BLaER1 (cell line): ENCODE results near the gene HCK.
"Not testable (repeated sequence)": the region's sequence is repeated elsewhere in the genome, so short reads cannot be mapped to it uniquely, and the experiment has no call there.

ENCODE experiments used
- H3K27ac ChIP-seq: shearing (Covaris generic); formaldehyde crosslinking; 2 replicates; pipeline ENCODE4 v1.8.1; 2022
- H3K27me3 ChIP-seq: shearing (Covaris generic); formaldehyde crosslinking; 2 replicates; pipeline ENCODE4 v1.8.1; 2022
- H3K36me3 ChIP-seq: shearing (Covaris generic); formaldehyde crosslinking; 2 replicates; pipeline ENCODE4 v1.8.1; 2022
- H3K4me1 ChIP-seq: shearing (Covaris generic); formaldehyde crosslinking; 2 replicates; pipeline ENCODE4 v1.8.1; 2022
- H3K4me2 ChIP-seq: shearing (Covaris generic); formaldehyde crosslinking; 2 replicates; pipeline ENCODE4 v1.8.1; 2022
- H3K4me3 ChIP-seq: shearing (Covaris generic); formaldehyde crosslinking; 2 replicates; pipeline ENCODE4 v1.8.1; 2022
- H3K9ac ChIP-seq: shearing (Covaris generic); formaldehyde crosslinking; 2 replicates; pipeline ENCODE4 v1.8.1; 2022
- H3K9me3 ChIP-seq: shearing (Covaris generic); formaldehyde crosslinking; 2 replicates; pipeline ENCODE4 v1.8.1; 2022
- H4K20me1 ChIP-seq: shearing (Covaris generic); formaldehyde crosslinking; 2 replicates; pipeline ENCODE4 v1.8.1; 2022
- Cebpa-rat ChIP-seq: shearing (Covaris generic); IDR thresholded peaks from 2 replicates; pipeline ENCODE4 v1.8.1; 2022

The HCK gene

GRCh38 chr20:32028647-32029372 is 23.2 kb upstream of the HCK start:
- no peaks in the 10 kb centered on the region for H3K9me3 ChIP-seq
- no peak overlapping the region for H3K27ac ChIP-seq
- H3K4me1 ChIP-seq = peaks cover 26% of the 10 kb centered on the region
- no peaks in the 10 kb centered on the region for H3K27me3 ChIP-seq
- H4K20me1 ChIP-seq = no peaks in the 10 kb centered on the region
- no peak overlapping the region for H3K9ac ChIP-seq
- no peak overlapping the region for H3K4me3 ChIP-seq
- no peak overlapping the region for H3K4me2 ChIP-seq
- TF ChIP-seq Cebpa-rat = no peak
- no peaks in the 10 kb centered on the region for H3K36me3 ChIP-seq

- Histone ChIP-seq H3K9ac (no peak overlapping the region), H4K20me1 (no peaks in the 10 kb centered on the region), H3K27ac (no peak overlapping the region), H3K27me3 (no peaks in the 10 kb centered on the region), H3K4me3 (no peak overlapping the region), H3K36me3 (no peaks in the 10 kb centered on the region), H3K4me2 (no peak overlapping the region), H3K9me3 (no peaks in the 10 kb centered on the region), H3K4me1 (peaks cover 30% of the 10 kb centered on the region)
- no peak for TF ChIP-seq Cebpa-rat
Measured at GRCh38 chr20:32029561-32029960, 22.5 kb upstream of the HCK start.

- H4K20me1 ChIP-seq = no peaks in the 10 kb centered on the region
- peak overlapping the region; percentile 73 for H3K4me2 ChIP-seq
- H3K4me1 ChIP-seq = peaks cover 43% of the 10 kb centered on the region
- H3K4me3 ChIP-seq = peak overlapping the region; percentile 54
- peak overlapping the region; percentile 57; the same call in 1 of the 2 replicates for H3K9ac ChIP-seq
- TF ChIP-seq Cebpa-rat = no peak
- no peaks in the 10 kb centered on the region for H3K27me3 ChIP-seq
- no peaks in the 10 kb centered on the region for H3K36me3 ChIP-seq
- H3K27ac ChIP-seq = no peak overlapping the region
- H3K9me3 ChIP-seq = no peaks in the 10 kb centered on the region
Measured at GRCh38 chr20:32031007-32031958, 20.8 kb upstream of the HCK start.

- TF ChIP-seq Cebpa-rat = no peak
- no peak overlapping the region for H3K4me3 ChIP-seq
- peaks cover 55% of the 10 kb centered on the region for H3K4me1 ChIP-seq
- H4K20me1 ChIP-seq = no peaks in the 10 kb centered on the region
- H3K9ac ChIP-seq = no peak overlapping the region
- no peak overlapping the region for H3K27ac ChIP-seq
- no peaks in the 10 kb centered on the region for H3K27me3 ChIP-seq
- no peaks in the 10 kb centered on the region for H3K36me3 ChIP-seq
- 0 out of 2 replicates have a peak overlapping the region, but pooled peaks have one; percentile 4 for H3K4me2 ChIP-seq
- H3K9me3 ChIP-seq = no peaks in the 10 kb centered on the region
Measured at GRCh38 chr20:32033316-32033715, 18.7 kb upstream of the HCK start.

- not testable (repeated sequence) for H3K9me3 ChIP-seq, H3K27ac ChIP-seq, H3K9ac ChIP-seq, H3K27me3 ChIP-seq, H3K4me3 ChIP-seq, H4K20me1 ChIP-seq, H3K36me3 ChIP-seq
- TF ChIP-seq Cebpa-rat = peak; percentile 37; the same call in 1 of the 2 replicates
- Histone ChIP-seq H3K4me2 (peak overlapping the region; percentile 4; the same call in 1 of the 2 replicates), H3K4me1 (peaks cover 56% of the 10 kb centered on the region)
Measured at GRCh38 chr20:32033721-32034120, 18.3 kb upstream of the HCK start.

GRCh38 chr20:32034581-32035425 is 17.2 kb upstream of the HCK start:
- Histone ChIP-seq H3K27me3 (no peaks in the 10 kb centered on the region), H3K36me3 (no peaks in the 10 kb centered on the region), H3K4me2 (peak overlapping the region; percentile 46), H3K9ac (no peak overlapping the region), H4K20me1 (no peaks in the 10 kb centered on the region), H3K9me3 (no peaks in the 10 kb centered on the region), H3K27ac (no peak overlapping the region), H3K4me1 (peaks cover 67% of the 10 kb centered on the region), H3K4me3 (no peak overlapping the region)
- TF ChIP-seq Cebpa-rat = 0 out of 2 replicates have a peak, but pooled peaks have one; percentile 18

- Histone ChIP-seq H3K4me2 (peak overlapping the region; percentile 46), H3K9ac (no peak overlapping the region), H3K27ac (0 out of 2 replicates have a peak overlapping the region, but pooled peaks have one; percentile 12), H3K4me1 (peaks cover 73% of the 10 kb centered on the region), H3K9me3 (no peaks in the 10 kb centered on the region), H3K36me3 (no peaks in the 10 kb centered on the region), H3K4me3 (no peak overlapping the region), H4K20me1 (no peaks in the 10 kb centered on the region), H3K27me3 (no peaks in the 10 kb centered on the region)
- TF ChIP-seq Cebpa-rat = no peak
Measured at GRCh38 chr20:32035426-32035779, 16.6 kb upstream of the HCK start.

GRCh38 chr20:32036252-32036651 is 15.8 kb upstream of the HCK start:
- H3K9me3 ChIP-seq = no peaks in the 10 kb centered on the region
- H3K27ac ChIP-seq = peak overlapping the region; percentile 45; the same call in 1 of the 2 replicates
- peaks cover 77% of the 10 kb centered on the region for H3K4me1 ChIP-seq
- no peaks in the 10 kb centered on the region for H3K27me3 ChIP-seq
- TF ChIP-seq Cebpa-rat = no peak
- peak overlapping the region; percentile 49 for H3K4me2 ChIP-seq
- H3K4me3 ChIP-seq = no peak overlapping the region
- no peaks in the 10 kb centered on the region for H4K20me1 ChIP-seq
- no peaks in the 10 kb centered on the region for H3K36me3 ChIP-seq
- no peak overlapping the region for H3K9ac ChIP-seq

- no peaks in the 10 kb centered on the region for H3K9me3 ChIP-seq
- peak overlapping the region; percentile 45; the same call in 1 of the 2 replicates for H3K27ac ChIP-seq
- no peaks in the 10 kb centered on the region for H4K20me1 ChIP-seq
- H3K36me3 ChIP-seq = no peaks in the 10 kb centered on the region
- no peak for TF ChIP-seq Cebpa-rat
- no peak overlapping the region for H3K4me3 ChIP-seq
- H3K4me1 ChIP-seq = peaks cover 80% of the 10 kb centered on the region
- H3K27me3 ChIP-seq = no peaks in the 10 kb centered on the region
- H3K9ac ChIP-seq = no peak overlapping the region
- peak overlapping the region; percentile 49 for H3K4me2 ChIP-seq
Measured at GRCh38 chr20:32036716-32037485, 15.1 kb upstream of the HCK start.
